ENCODE measurements around the gene IL20RB.
"Not testable (repeated sequence)": the region's sequence is repeated elsewhere in the genome, so short reads cannot be mapped to it uniquely, and the experiment has no call there.

IL20RB gene

GRCh38 chr3:136987398-136987980 is 29.7 kb downstream of the IL20RB start:
- not testable (repeated sequence) for DNase-seq, ATAC-seq

- no peak for DNase-seq
- no peak for ATAC-seq
Measured at GRCh38 chr3:136988651-136989050, 30.9 kb downstream of the IL20RB start.

DNA sequence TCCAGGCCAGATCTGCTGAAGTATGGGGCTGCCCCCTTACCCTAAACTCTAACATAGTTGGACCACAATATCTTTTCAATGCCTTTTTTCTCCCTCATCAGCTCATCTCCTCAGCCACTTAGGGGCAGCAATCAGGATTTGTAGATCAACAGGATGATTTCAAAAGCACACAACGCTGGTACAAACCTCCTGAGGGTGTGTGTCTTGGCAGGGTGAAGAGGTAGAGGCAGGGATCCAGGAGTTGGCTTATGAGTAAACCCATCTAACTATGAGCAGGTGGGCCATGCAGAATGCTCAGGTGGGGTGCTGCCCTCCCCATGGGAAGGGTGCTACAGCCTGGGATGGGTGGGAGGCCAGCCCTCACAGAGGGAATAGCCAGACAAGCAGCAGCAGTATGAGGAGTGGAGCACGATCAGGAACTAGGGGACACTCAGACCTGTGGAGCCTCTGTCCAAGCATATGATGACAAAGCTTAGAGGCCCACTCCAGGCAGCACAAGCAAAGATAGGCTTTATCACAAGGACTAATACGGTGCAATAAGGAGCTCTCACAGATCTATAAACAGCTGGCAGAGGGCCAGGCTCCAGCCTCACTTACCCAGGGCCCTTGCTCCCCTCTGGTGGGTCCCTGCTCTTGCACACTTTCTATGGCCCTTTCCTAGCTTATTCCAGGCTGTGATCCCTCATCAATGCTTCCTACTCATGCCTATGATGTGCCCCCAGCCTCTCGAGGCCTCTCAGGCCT is 32.2 kb downstream of the IL20RB start:
- ATAC-seq (no peak), DNase-seq (no peak)

DNA sequence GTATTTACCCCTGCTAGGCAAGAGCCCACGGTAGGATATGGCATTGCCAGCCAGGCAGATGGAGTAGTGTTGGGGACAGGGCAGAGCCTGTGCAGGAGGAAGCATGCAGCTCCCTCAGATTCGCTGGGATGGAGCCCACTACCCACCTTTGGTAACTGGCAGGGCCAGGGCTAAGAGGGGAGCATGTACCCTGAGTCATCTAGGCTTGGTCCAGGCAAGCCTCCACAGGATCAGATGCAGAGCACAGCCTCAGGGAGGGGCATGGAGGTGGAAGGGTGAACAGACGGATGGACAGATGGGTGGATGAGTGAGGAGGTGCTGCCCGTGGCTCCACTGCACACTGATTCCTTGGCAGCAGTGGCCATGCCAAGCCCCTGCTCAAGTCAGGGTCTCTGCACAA is 33.0 kb downstream of the IL20RB start:
- ATAC-seq: no peak

DNA sequence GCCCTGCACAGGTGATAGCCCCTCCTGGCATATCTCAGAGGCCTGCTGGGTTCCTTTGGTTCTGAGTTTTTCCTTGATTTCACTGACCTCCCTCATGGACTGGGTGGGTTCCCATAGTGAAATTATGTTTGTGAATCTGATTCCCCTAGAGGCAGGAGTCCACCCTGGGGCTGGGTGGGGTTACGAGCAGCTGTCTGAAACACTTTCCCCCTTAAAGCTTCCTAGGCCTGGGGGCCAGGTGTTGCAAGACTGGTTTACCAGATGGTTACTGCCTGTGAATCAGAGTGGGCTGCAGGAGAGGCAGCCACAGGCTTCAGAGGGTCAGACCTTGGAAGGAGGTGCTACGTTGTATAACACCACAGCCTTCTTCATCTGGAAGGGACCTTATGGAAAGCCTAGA is 34.3 kb downstream of the IL20RB start:
- DNase-seq (no peak), ATAC-seq (no peak)

More for the DNA sequence above, 33.0 kb downstream of the IL20RB start:
- DNase-seq: no peak

GRCh38 chr3:136994772-136995516 is 37.2 kb downstream of the IL20RB start:
- DNase-seq (no peak), ATAC-seq (no peak)

- no peak for DNase-seq
- ATAC-seq: no peak
Measured at GRCh38 chr3:136995652-136996051, 37.9 kb downstream of the IL20RB start.

DNA sequence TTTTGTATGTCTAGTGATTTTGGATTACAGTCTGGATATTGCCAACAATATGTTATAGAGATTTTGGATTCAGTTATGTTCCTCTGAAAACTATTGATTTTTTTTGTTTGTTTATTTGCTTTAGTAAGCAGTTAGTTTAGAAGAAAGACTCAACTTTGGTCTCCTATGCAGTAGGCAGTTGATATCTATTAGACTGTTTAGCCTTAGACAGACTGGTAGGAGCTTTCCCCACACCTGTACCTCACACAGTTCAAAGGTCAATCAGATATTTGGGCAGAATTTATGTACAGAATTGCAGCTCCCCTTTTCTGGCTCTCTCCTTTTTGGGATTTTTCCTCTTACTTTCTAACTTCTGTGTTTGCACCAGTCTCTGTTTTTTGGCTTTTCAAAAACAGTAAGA is 42.3 kb downstream of the IL20RB start:
- no peak for DNase-seq
- ATAC-seq: no peak

DNA sequence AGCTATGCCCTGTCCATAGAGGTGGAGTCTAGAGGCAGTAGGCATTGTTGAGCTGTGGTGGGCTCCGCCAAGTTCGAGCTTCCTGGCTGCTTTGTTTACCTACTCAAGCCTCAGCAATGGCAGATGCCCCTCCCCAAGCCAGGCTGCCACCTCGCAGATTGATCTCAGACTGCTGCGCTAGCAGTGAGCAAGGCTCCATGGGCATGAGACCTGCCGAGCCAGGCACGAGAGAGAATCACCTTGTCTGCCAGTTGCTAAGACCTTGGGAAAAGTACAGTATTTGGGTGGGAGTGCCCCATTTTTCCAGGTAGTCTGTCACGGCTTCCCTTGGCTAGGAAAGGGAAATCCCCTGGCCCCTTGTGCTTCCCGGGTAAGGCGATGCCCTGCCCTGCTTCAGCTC is 49.6 kb downstream of the IL20RB start:
- ATAC-seq, DNase-seq: not testable (repeated sequence)

DNA sequence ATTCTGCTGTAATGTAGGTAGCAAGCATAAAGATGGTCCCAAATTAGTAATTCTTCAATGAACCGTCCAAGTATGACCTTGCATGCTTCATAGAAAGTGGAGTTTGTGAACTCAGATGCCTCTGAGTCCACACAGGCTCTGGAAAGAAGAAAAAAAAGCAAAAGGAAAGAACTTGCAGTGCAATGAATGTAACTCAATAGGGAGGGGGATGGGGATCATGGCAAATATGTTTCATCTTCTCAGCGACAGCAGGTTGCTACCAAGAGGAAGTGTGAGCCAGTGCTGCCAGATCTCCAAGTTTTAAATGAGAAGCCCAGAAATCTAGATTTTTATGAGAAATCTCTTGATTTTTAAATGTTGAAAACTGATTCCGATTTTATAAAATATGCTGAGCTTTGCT is 50.3 kb downstream of the IL20RB start:
- ATAC-seq (no peak), DNase-seq (no peak)

GRCh38 chr3:137008976-137009375 is 51.2 kb downstream of the IL20RB start:
- no peak for ATAC-seq
- DNase-seq: no peak

GRCh38 chr3:137010137-137010536 is 52.4 kb downstream of the IL20RB start:
- no peak for DNase-seq
- ATAC-seq: no peak

DNA sequence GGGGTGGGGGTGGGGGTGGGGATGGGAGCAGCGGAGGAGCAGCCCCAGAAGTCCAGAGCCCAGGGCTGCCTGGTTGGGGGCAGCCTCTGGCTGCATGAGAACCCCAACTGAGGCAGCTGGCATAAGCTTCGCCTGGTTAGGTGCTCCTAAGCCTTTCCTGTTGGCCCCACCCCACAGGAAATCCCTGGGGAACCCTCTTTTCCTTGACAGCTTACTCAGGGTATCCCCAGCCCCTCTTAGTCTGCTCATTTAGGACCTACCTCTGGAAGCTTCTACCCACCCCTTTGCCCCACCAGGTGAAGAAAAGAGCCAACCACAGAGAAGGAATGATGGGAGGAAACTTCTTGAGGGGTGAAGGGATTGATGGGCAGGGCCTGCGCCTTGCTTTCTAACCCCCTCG is 53.4 kb downstream of the IL20RB start:
- ATAC-seq (no peak), DNase-seq (no peak)

GRCh38 chr3:137012097-137012501 is 54.3 kb downstream of the IL20RB start:
- DNase-seq (no peak), ATAC-seq (no peak)

DNA sequence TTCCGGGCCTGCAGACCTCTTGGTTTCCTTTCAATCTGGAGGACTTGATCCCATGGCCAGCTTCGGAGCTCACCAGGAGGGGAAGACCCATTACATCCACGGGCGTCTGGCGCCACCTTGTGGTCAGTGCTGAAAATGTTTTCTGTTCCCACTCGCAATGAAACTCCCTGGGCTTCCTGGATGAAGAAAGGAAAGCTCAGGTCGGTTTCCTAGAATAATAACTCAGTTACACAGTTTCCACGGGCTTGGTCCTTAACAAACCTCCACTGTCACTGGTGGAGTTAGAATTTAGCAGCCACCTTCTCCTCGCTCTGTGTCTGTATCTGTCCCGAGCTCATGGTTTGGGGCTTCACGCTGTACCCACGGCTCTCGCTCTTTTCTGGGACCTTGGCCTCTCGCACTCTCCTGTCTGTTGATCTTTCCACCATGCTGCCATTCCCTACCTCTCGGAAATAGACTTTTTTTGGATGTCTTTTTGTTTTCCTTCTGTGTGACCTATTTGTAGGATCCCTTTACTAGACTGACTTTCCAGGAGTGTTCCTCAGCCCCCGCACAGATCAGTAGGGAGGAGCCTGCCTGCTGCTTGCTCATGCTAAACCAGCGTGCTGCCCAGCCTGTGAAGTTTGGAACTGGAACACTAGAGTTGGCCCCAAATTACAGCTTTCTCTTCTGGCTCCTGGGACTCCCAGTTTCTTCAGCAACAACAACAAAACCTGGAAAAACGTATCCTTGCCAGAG is 56.3 kb downstream of the IL20RB start:
- DNase-seq: peak; percentile 87
- peak; percentile 90 for ATAC-seq

DNA sequence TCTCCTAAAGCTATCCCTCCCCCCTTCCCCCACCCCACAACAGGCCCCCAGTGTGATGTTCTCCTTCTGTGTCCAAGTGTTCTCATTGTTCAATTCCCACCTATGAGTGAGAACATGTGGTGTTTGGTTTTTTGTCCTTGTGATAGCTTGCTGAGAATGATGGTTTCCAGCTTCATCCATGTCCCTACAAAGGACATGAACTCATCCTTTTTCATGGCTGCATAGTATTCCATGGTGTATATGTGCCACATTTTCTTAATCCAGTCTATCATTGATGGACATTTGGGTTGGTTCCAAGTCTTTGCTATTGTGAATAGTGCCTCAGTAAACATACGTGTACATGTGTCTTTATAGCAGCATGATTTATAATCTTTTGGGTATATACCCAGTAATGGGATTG is 59.5 kb downstream of the IL20RB start:
- DNase-seq, ATAC-seq: not testable (repeated sequence)

DNA sequence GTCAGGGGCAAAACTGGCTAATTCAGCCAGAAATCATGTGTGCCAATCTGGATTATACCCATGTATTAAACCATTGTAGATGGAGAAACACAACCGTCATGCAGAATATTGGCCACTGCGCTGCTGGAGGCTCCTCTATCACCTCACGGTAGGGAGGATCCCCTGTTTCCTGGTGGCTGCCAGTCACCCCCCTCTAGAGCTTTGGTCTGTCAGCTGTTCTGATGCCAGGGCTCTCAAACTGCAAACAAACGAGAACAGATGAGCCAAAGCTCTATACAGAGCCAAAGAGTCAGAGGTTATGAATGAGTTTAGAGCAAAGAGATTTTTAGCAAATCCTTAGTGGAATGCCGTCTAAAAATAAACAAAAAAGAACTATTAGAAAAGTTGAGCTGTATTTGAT is 62.5 kb downstream of the IL20RB start:
- ATAC-seq: no peak
- DNase-seq: no peak

DNA sequence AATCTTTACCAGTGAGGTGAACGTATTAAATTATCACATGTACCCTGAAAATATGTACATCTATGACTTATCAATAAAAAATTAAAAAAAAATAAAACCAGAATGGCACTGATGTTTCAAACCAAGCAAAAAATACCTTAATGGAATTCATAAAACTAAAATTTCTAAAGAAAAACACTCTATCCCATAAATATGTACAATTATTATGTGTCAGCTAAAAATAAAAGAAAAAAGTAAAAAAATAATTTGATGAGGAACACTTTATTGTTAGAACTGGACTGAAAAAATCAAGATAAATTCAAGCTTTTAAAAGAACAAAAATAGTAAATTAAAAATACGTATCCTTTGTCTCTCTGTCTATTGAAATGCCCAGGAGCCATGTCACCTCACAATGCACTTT is 63.1 kb downstream of the IL20RB start:
- DNase-seq (no peak), ATAC-seq (no peak)

DNA sequence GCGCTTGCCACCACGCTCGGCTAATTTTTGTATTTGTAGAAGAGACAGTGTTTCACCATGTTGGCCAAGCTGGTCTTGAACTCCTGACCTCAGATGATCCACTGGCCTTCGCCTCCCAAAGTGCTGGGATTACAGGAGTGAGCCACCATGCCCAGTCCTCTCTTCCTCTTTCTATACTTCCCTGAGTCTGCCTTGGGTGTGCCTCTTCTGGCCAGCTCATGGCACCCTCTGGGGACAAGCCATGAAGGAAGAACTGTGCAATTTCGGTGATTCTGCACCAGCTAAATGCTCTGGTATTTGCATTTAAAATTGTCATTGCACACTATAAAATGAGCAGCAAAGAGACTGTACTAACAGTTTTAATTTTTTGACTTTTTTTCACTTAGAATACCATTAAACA is 66.6 kb downstream of the IL20RB start:
- DNase-seq: no peak
- ATAC-seq: no peak

DNA sequence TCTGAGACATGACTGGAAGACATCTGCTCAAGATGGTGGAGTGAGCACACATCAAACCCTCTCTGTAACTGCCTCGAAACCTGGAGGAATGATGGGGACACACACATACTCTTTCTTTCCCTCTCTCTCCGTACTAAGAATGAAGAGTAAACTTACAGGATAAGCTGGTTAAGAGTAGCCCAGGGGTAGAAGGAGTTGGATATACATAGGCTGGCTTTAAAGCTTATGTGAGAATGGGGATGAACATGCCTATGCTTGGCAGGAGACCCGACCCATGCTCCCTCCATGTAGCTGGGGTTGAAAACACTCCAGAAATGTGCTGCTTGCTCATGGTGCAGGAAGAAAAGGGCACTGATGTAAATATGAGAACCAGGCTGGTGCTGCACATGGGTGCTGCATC is 68.9 kb downstream of the IL20RB start:
- no peak for DNase-seq
- ATAC-seq: no peak

DNA sequence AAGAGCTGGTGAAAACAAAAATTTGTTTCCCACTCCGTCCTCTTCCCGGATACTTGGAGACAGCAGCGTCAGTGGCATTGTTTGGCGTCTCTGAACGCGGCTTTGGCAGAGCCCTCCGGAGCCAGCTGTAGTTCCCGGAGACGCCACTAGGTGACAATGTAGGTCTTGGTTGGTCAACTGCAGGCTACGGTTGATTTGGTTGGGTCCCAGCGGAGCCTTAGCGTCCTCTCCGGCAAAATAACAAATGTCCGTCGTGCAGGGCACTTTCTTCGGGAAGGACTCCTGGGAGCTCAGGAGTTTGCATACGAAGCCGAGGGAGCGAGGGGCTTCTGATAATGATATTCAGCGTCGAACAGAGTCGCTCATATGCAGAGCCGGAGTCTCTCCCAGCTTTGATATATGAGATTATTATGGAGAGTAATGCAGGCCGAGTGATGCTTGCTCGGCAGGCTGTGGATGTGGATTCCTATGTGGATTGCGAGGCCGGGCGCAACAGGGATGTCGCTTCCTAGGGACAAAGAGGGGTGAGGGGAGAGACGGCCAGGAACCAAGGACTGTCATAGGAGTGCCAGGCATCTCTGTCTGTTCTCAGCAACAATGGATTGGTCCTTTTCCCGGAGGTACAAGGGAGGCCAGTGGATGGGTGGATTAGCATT is 74.8 kb downstream of the IL20RB start:
- DNase-seq (peak; percentile 91), ATAC-seq (no peak)

DNA sequence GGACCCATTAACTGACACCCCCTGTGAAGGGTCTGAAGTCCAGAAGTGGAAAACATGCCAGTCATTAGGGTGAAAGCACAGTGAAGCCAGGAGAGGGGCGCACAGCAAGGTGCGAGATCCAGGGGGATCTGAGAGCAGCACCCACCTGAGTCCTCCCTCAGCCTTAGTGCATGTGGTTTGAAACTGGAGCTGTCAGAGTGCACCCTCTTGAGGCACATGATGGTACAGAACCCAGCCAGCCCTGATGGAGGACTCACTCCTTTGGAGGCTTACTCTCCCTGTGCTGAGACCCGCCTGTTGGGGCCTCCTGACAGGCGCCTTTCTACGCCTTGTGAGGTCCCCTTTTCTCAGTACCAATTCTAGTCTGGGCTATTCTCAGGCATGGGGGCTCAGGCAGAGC is 77.8 kb downstream of the IL20RB start:
- DNase-seq (no peak), ATAC-seq (peak; percentile 56)
